Ovary (tissue), 9 donors: ENCODE measurements around the gene CDKN2B-AS1. TPM values are rescaled to one million over a fixed set of nuclear protein-coding genes. Genes with fewer than 3 reads are reported as not detected.

Experiments used
- DNase-seq, 5 donors: peaks; one replicate each; pipeline ENCODE4 v3.0.0-alpha.2; 2019 to 2020
- H3K27ac ChIP-seq, 2 donors: fragments of 200-600 bp; one replicate each; pipeline versions ENCODE4 v1.5.1 to v1.8.0; 2019 to 2022
- H3K27me3 ChIP-seq: fragments of 200-600 bp; one replicate; pipeline ENCODE4 v1.8.0; 2022
- H3K36me3 ChIP-seq: fragments of 200-600 bp; sonication (generic); one replicate; pipeline ENCODE4 v1.5.1; 2019
- H3K4me1 ChIP-seq: one replicate; pipeline ENCODE4 v1.8.1; 2013; ENCODE audit warnings: mild to moderate bottlenecking, moderate library complexity; ENCODE audit not compliant: insufficient read depth
- H3K4me3 ChIP-seq: fragments of 200-600 bp; sonication (generic); one replicate; pipeline ENCODE4 v1.5.1; 2017
- H3K9me3 ChIP-seq, 2 donors: fragments of 200-600 bp in 1 of 2; sonication (generic) in 1 of 2; one replicate each; pipeline versions ENCODE4 v1.5.1 to v1.8.1; 2013 to 2019; ENCODE audit warnings: mild to moderate bottlenecking in 1 of 2, moderate library complexity in 1 of 2
- EP300 ChIP-seq: sonication (generic); formaldehyde crosslinking; IDR thresholded peaks from one replicate; pipeline ENCODE4 v1.6.1; 2017; ENCODE audit warnings: antibody characterized with exemption
- POLR2A ChIP-seq: fragments of 450-650 bp; IDR thresholded peaks from one replicate; pipeline ENCODE4 v1.6.1; 2017; ENCODE audit warnings: antibody characterized with exemption, mild to moderate bottlenecking, moderate library complexity
- WGBS, 3 donors: extraction: QIAGEN DNeasy Blood & Tissue Kit in 1 of 3; methylation state at CpG; one replicate each; pipeline versions ENCODE4 v1.1.5 to v1.1.7; 2013 to 2017; 5-methylcytosine and 5-hydroxymethylcytosine counted together
- intact Hi-C, 4 donors: fragments of 100-400 bp; cut with DNase I; formaldehyde crosslinking; loops; one replicate each; pipeline versions ENCODE4 v1.11.0 to v1.15.1; 2022 to 2023
- polyA plus RNA-seq, 2 donors: library from polyadenylated mRNA; stranded (reverse); fragments of 200-250 nt in 1 of 2; fragments of 350-450 nt in 1 of 2; fragmentation: Illumina TruSeq in 1 of 2; extraction: RNeasy Lipid Tissue Mini Kit (QIAGEN cat#74804) in 1 of 2; gene quantifications; one replicate each; pipeline ENCODE4 v1.2.3, GENCODE V29; 2013 to 2014
- total RNA-seq, 7 donors: library from RNA; depleted of rRNA in 2 of 7; stranded (reverse); fragments of >200 nt in 2 of 7; fragmentation: NEBNext Ultra II Directional in 3 of 7; extraction: Animal tissue kit (Norgen Biotek cat#: 25700) in 3 of 7; gene quantifications; one replicate each; pipeline versions ENCODE4 v1.1.0 to v1.2.4, GENCODE V29; 2016 to 2023
- TF ChIP-seq, protein P1 (sequence below), 3 donors: fragments of 450-650 bp in 2 of 3; fragments of 200-600 bp in 1 of 3; IDR thresholded peaks; one replicate each; pipeline versions ENCODE4 v1.5.1 to v1.8.0; 2016 to 2022; ENCODE audit warnings: antibody characterized with exemption in 3 of 3, mild to moderate bottlenecking in 1 of 3
- donor health status: DM: no; HTN: no; CAD: no; lungs with moderate emphysema.
- donor health status: DM: no; HTN: no; CAD: no.
- donor health status: Bipolar disorder and iron deficiency.
- donor health status: DM: yes; HTN: yes; CAD: no.
- donor health status: DM: no; HTN: no; CAD: no.
- donor health status: DM: yes; HTN: yes; CAD: no.

The CDKN2B-AS1 gene
- total and polyA plus RNA-seq, 9 donors = 0.06 to 2.1 (median 0.58) TPM; not detected in 1

DNA sequence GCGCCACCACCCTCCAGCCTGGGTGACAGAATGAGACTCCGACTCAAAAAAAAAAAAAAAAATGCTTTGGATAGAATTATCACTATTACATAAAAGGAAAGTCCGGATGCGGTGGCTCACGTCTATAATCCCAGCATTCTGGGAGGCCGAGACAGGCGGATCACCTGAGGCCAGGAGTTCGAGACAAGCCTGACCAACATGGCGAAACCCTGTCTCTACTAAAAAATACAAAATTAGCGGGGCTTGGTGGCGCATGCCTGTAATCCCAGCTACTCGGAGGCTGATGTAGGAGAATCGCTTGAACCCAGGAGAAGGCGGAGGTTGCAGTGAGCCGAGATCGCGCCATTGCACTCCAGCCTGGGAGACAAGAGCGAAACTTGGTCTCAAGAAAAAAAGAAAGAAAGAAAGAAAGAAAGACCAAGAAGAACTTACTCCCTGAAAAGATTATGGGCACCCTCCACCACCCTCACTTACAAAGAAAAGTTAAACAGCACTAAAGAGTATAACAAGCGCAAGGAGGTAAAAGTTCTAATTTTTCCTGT lies 18.2 kb upstream of the CDKN2B-AS1 start:
- no peaks in the 10 kb centered on the region for H3K36me3 ChIP-seq
- H3K4me1 ChIP-seq = no peaks in the 10 kb centered on the region
- H3K27me3 ChIP-seq = no peaks in the 10 kb centered on the region
- 19 to 22% (median 22%) methylated on average over 19 of the region's 19 CpGs for WGBS, 3 donors
- no peak overlapping the region for H3K27ac ChIP-seq
- intact Hi-C loops = no loop called here
- no peak for DNase-seq
- no peaks in the 10 kb centered on the region for H3K9me3 ChIP-seq
- H3K4me3 ChIP-seq = no peak overlapping the region
- TF ChIP-seq, protein P1, sequence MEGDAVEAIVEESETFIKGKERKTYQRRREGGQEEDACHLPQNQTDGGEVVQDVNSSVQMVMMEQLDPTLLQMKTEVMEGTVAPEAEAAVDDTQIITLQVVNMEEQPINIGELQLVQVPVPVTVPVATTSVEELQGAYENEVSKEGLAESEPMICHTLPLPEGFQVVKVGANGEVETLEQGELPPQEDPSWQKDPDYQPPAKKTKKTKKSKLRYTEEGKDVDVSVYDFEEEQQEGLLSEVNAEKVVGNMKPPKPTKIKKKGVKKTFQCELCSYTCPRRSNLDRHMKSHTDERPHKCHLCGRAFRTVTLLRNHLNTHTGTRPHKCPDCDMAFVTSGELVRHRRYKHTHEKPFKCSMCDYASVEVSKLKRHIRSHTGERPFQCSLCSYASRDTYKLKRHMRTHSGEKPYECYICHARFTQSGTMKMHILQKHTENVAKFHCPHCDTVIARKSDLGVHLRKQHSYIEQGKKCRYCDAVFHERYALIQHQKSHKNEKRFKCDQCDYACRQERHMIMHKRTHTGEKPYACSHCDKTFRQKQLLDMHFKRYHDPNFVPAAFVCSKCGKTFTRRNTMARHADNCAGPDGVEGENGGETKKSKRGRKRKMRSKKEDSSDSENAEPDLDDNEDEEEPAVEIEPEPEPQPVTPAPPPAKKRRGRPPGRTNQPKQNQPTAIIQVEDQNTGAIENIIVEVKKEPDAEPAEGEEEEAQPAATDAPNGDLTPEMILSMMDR (IDR thresholded peaks at IDR 0.05) = no peak
- no peak for TF ChIP-seq POLR2A
- no peak for TF ChIP-seq EP300

DNA sequence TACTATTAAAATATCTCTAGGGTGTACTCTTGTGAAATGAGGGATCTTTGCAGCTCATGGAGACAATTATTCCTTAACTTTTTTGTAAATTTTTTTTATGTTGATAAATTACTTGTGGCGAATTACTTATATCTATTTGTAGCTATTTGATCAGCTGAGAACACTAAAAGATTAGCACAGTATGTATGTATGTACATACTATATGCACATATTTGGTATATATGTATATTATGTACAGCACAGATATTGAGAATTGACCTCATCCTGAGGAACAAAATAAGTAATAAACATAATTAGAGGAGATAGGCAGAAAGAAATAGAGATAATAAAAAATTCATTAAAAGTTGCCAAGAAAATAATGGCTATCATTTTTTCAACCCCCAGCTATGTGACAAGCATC lies 12.2 kb upstream of the CDKN2B-AS1 start:
- Histone ChIP-seq H3K9me3 (no peaks in the 10 kb centered on the region), H3K4me3 (no peak overlapping the region), H3K4me1 (no peaks in the 10 kb centered on the region), H3K27ac (no peak overlapping the region), H3K36me3 (no peaks in the 10 kb centered on the region), H3K27me3 (no peaks in the 10 kb centered on the region)
- intact Hi-C loops = no loop called here
- DNase-seq = no peak
- whole genome bisulfite sequencing, 3 donors = 42 to 59% (median 51%) methylated on average over 1 of the region's 1 CpG
- TF ChIP-seq EP300 = no peak
- no peak for TF ChIP-seq POLR2A
- TF ChIP-seq, protein P1 (IDR thresholded peaks at IDR 0.05) = no peak

DNA sequence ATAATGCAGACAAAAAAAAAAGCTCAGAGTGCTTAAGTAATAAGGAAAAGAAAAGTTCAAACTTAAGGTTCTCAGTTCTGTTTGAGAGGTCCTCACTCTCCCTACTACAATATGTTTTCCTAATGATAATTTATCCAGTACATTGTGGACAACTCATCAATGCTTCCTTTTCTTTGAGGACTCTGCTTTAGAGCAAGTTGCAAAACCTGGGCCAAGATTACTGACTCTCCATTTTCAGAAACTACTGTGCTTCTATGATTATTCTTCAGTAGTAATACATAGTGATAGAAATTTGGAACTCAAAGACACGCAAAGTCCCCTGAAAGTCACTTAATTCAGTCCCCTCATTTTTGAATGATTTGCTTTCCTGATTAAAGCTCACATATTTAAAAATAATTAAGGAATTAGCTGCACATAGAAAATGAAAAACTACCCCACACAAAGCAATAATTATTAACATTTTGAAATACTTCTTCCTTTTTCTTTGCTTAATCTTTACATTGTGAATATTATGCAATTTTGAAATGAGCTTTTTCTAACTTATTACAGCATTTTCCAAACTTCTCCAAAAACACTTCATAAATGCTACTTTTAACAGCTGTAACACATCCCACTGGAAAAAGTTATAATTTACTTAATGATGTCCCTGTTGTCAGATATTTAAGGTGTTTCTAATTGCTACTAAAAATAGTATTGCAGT lies 11.6 kb upstream of the CDKN2B-AS1 start:
- no peak for DNase-seq
- Histone ChIP-seq H3K9me3 (no peaks in the 10 kb centered on the region), H3K4me1 (no peaks in the 10 kb centered on the region), H3K4me3 (no peak overlapping the region), H3K27ac (no peak overlapping the region), H3K36me3 (no peaks in the 10 kb centered on the region), H3K27me3 (no peaks in the 10 kb centered on the region)
- TF ChIP-seq EP300 (no peak), POLR2A (no peak)
- TF ChIP-seq, protein P1 (IDR thresholded peaks at IDR 0.05) = no peak
- intact Hi-C loops = no loop called here
- 58 to 73% (median 60%) methylated on average over 1 of the region's 1 CpG for WGBS, 3 donors

DNA sequence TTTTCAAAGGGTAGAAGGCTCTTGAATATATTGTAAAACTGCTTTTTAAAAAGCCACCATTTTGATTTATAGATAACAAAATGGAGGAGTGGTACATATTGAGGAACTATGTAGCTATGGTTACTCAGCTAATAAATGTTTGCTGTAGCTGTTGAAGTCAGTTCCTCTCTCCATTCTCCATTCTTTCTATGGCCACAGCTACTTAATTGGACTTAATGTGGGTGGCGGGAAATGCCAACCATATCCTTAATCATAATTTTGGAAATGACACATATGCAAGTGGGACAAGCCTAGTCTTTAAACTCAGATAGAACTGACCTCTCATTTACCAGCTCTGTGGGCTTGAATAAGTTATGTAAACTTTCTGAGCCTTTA lies 11.0 kb upstream of the CDKN2B-AS1 start:
- no peaks in the 10 kb centered on the region for H3K4me1 ChIP-seq
- no peak overlapping the region for H3K27ac ChIP-seq
- intact Hi-C loops = no loop called here
- H3K27me3 ChIP-seq = no peaks in the 10 kb centered on the region
- no peaks in the 10 kb centered on the region for H3K36me3 ChIP-seq
- H3K4me3 ChIP-seq = no peak overlapping the region
- no peaks in the 10 kb centered on the region for H3K9me3 ChIP-seq
- 52 to 76% (median 61%) methylated on average over 1 of the region's 1 CpG for WGBS, 3 donors
- no peak for DNase-seq
- no peak for TF ChIP-seq EP300
- TF ChIP-seq, protein P1 (IDR thresholded peaks at IDR 0.05) = no peak
- no peak for TF ChIP-seq POLR2A
